CD4-positive, alpha-beta T cell treated with Interleukin-1 beta for 1 hour (primary cell): ENCODE results near the gene JPH3.
"Not testable (repeated sequence)": the region's sequence is repeated elsewhere in the genome, so short reads cannot be mapped to it uniquely, and the experiment has no call there.

Experiments
- DNase-seq, 2 donors: peaks; one replicate each; pipeline ENCODE4 v3.0.0-alpha.2; 2020 to 2022

JPH3 gene

GRCh38 chr16:87657621-87658192 lies 55.4 kb downstream of the JPH3 start:
- no peak for DNase-seq

- no peak for DNase-seq
Observed at GRCh38 chr16:87658564-87659225, 56.4 kb downstream of the JPH3 start.

DNA sequence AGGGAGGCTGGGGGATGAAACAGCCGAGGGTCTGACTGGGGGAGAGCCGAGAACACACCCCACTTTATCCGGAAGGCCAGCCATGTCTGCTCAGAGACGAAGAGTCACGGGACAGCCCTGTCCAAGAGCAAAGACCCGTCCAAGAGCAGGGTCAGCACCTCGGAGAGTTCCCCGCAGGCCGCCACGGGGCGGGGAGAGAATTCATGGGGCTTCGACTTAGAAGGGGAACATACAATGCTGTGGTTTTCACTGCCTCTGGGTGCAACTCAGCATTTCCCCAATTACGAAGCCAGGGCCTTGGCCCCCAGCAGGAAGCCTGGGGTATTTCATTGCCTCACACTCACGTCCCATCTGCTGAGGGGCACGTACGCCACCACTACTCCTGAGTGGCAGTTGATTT lies 59.3 kb downstream of the JPH3 start:
- DNase-seq = peak; percentile 22 to 39

- no peak for DNase-seq
Observed at GRCh38 chr16:87662254-87663204, 60.2 kb downstream of the JPH3 start.

DNA sequence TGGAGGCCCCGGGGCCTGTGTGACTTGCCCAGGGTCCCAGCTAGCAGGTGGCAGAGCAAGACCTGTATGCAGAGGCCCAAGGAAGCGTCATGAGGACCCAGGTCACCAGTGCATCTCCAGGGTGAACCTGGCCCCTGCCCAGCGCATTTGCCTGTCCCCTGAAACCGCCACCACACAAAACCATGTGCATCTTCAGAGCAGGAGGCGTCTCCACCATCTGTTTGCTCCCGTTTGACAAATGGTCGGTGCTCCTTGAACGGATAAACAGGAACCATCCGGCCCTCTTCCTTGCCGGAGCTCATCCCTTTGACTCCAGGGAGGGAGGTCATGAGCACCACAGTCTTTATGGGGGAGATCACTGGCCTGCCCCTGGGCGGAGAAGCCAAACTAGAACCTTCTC lies 62.5 kb downstream of the JPH3 start:
- DNase-seq = no peak

DNA sequence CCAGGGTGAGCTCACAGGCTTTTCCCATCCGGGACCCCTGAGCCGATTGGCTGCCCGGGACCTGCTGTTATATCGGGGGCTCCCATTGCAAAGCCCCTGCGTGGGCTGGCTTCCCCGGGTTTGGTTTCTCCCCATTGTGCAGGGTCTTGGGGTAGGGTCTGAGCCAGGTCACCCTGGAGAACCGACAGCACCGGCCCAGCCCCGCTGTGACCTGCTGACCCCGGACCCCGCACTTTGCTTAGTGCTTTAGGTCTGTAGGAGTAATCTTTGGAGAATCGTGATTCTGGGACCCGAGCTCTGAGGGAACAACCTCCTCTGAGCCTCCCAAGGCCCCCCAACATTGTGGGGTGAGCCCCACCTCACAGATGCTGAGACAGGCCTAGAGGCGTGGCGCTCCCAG lies 62.9 kb downstream of the JPH3 start:
- DNase-seq = no peak

- DNase-seq = no peak
Observed at GRCh38 chr16:87666919-87667318, 64.6 kb downstream of the JPH3 start.

- DNase-seq = no peak
Observed at GRCh38 chr16:87667443-87667842, 65.1 kb downstream of the JPH3 start.

- DNase-seq = no peak
Observed at GRCh38 chr16:87667946-87668345, 65.6 kb downstream of the JPH3 start.

DNA sequence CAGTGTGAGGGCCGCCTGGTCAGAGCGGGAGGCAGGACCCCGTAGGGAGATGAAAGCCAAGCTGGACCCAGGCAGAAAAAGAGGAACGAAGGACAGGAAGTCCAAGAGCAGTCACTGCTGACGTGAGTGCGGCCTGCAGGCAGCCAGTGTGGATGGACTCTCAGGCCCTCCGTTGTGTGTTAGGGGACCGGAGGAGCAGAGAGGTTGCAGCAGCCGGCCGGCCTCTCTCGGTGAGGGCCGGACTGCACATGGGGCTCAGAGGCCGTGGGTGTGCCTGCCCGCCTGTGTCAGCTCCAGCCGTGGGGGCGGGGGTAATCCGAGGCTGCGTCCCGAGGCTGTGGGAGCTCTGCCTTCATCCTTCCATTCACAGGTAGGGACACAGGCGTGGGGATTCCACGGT lies 67.4 kb downstream of the JPH3 start:
- no peak for DNase-seq

GRCh38 chr16:87671221-87671620 lies 68.9 kb downstream of the JPH3 start:
- no peak for DNase-seq

DNA sequence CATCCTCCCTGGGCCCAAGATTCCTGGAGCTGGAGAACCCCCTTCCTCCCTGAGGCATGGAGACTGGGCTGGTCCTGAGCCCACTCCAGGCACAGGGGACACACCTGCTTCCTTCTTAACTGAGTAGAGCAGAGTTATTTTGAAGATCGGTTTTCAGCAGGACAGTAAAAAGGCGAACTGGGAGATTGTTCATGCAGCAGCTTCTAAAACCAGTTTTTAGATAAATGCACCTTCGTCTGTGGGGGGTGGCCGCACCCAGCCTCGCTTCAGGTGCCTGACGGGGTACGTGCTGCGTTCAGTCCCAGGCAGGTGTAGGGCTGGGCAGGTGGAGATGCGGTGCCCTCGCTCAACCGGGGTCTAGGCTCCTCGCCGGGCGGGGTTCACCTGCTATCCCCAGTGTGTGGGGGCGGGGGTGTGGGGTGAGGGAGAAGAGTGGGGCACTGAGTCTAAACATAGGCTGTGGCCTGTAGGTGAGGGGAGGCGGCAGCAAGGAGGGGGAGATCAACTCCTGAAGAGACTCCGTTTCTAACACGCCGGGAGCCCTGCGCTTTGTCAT lies 69.5 kb downstream of the JPH3 start:
- no peak for DNase-seq

- no peak for DNase-seq
Observed at GRCh38 chr16:87674419-87674818, 72.1 kb downstream of the JPH3 start.

GRCh38 chr16:87675111-87675719 lies 72.9 kb downstream of the JPH3 start:
- DNase-seq = no peak

- DNase-seq = no peak
Observed at GRCh38 chr16:87677830-87678229, 75.5 kb downstream of the JPH3 start.

GRCh38 chr16:87678618-87679017 lies 76.3 kb downstream of the JPH3 start:
- no peak for DNase-seq

- DNase-seq = no peak
Observed at GRCh38 chr16:87679593-87680271, 77.4 kb downstream of the JPH3 start.

GRCh38 chr16:87680272-87680644 lies 78.0 kb downstream of the JPH3 start:
- no peak for DNase-seq

DNA sequence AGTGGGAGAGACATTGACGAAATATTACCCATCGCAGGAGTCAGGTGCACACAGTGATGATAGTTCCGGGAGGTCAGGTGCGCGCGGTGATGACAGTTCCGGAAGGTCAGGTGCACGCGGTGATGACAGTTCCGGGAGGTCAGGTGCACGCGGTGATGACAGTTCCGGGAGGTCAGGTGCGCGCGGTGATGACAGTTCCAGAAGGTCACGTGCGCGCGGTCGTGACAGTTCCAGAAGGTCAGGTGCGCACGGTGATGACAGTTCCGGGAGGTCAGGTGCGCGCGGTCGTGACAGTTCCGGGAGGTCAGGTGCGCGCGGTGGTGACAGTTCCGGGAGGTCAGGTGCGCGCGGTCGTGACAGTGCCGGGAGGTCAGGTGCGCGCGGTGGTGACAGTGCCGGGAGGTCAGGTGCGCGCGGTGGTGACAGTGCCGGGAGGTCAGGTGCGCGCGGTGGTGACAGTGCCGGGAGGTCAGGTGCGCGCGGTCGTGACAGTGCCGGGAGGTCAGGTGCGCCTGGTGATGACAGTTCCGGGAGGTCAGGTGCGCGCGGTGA lies 78.8 kb downstream of the JPH3 start:
- DNase-seq = not testable (repeated sequence)

DNA sequence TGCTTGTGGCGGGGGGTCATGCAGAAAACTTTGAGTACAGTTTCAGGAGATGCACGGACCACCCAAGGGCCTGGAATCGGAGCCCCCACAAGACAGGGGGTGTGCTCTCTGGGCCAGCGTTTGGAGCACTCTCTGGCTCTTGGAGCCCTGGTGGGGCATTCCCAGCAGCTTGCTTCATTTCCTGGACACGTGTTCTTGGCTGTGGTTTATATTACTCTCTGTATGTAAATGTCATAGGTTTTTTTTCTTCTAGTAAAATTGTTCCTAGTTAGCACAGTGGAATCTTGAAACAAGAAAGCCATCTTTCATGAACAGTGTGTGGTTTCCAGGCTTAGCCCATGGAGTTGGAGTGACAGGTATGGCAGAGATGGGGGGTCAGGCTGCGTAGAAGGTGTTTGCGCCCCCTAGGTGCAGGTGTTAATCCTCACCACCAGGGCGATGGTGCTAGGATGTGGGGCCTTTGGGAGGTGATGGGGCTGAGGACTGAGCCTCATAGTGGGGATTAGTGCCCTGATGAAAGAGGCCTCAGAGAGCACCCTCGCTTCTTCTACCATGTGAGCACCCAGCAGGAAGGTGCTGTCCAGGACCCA lies 79.8 kb downstream of the JPH3 start:
- no peak for DNase-seq

DNA sequence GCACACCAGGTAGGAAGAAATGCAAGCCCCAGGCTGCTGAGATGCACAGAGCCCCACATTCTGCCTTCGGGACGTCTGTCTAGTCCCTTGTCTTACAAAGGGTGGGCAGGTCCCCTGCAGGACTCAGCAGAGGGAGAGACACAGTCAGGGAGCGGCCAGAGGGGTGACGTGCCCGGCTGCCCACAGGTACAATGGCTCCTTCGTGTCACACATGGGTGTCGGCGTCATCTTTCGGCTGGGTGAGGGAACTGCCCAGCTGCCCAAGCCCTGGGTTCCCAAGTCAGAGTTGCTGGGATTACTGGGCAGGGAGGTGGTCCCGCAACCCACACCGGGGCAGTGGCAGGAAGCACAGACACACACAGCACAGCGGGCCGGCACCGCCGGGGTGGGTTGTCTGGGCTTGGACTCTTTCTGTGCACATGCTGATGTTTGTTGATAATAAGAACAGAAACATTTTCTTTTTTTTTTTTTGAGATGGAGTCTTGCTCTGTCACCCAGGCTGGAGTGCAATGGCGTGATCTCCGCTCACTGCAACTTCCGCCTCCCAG lies 80.6 kb downstream of the JPH3 start:
- no peak for DNase-seq
